ENCODE measurements around the gene GPS1.

The GPS1 gene

GRCh38 chr17:82089723-82090548 lies 38.2 kb downstream of the GPS1 start:
- DNase-seq (ENCODE audit: low read depth, low spot score): no peak

- DNase-seq (ENCODE audit: low read depth, low spot score): no peak
Observed at GRCh38 chr17:82090549-82091263, 39.0 kb downstream of the GPS1 start.

- DNase-seq (ENCODE audit: low read depth, low spot score): no peak
Observed at GRCh38 chr17:82091264-82092066, 39.8 kb downstream of the GPS1 start.

DNA sequence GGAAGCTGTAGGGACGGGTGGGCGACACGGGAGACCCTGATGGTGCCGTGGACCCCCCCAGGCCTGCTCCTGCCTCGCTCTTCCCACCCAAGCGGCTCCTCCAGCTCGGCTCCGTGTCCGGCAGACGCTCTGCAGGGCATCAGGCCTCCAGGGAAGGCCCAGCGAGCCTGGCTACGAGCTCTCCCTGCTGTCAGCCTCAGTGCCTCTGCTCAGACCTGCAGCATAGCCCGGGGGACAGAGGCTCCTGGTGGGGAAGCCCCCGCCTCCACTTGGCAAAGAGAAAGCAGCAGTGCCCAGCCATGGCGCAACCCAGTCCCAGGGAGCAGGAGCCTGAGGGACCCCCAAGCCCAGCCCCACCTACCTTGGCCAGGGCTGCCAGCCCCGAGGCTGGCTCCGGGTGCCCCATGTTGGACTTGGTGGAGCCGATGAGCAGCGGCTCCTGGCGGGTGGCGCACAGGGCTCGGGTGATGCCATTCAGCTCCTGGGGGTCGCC lies 40.4 kb downstream of the GPS1 start:
- no peak for DNase-seq (ENCODE audit: low read depth, low spot score)

DNA sequence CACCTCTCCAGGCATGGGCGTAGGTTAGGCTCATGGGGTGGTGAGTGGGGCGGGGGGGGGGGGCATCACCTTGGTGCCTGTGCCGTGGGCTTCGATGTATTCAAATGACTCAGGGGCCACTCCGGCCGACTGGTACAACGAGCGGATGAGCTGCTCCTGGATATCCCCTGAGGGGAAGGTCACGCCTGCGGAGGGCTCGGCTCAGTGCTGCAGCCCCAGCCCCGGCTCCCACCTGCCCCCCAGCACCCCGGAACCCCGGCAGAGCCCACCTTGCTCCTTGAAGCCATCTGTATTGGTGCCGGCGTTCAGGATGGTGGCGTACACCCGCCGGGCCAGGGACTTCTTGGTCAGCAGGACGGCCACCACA lies 40.9 kb downstream of the GPS1 start:
- DNase-seq (ENCODE audit: low read depth, low spot score): no peak

DNA sequence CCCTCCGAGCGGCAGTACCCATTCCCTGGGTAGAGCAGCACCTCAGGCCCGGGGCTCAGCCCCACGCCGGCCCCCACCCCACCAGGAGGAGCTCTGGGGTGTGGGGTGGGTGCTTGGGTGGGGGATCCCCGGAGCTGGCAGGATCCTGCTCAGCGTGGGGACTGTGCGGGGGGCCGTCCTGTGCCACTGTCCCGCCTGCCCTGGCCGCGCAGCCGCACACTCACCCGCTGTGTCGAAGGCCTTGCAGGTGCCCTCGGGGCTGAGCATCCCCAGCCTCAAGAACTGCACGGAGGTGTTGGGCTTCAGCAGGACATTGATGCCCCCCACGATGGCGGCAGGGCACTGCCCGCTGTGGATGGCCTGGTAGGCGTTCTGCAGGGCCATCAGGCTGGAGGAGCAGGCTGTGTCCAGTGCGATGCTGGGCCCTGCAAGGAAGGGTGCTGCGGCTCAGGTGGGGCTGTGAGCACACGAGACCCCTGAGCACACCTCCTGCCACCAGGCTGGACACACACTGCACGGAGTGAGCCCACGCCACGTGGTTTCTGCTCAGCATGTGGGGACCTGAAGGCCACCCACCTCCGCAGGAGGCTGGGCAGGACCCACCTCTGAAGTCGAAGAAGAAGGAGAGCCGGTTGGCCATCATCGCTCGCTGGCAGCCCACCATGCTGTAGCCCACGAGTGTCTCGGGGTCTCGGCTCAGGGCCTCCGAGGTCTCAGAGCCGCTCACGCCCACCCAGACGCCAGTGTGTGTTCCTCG lies 41.5 kb downstream of the GPS1 start:
- DNase-seq (ENCODE audit: low read depth, low spot score): no peak

GRCh38 chr17:82094931-82095776 lies 43.5 kb downstream of the GPS1 start:
- no peak for DNase-seq (ENCODE audit: low read depth, low spot score)

- DNase-seq (ENCODE audit: low read depth, low spot score): no peak
Observed at GRCh38 chr17:82095777-82096708, 44.3 kb downstream of the GPS1 start.

DNA sequence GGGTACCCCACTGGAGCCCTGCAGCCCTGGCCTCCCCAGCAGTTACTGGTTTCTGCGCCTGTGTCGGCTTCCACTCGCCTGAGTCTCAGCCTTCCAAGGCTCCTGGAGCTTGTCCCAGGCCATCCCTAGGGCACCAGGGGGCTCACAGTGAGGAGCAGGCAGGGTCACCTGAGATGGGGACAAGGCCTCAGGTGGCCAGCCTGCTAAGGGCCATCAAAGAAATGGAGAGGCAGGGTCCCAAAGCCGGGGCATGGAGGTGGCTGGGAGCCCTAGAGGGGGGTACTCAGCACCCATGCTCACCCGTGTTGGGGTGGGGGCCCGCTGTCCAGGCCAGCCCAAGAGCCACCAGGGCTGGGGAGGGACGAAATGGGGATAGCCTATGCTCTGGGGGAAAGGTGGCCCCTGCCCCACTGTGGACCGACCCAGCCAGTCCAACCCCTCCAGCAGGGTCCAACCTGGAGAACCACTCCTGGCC lies 45.0 kb downstream of the GPS1 start:
- no peak for DNase-seq (ENCODE audit: low read depth, low spot score)

DNA sequence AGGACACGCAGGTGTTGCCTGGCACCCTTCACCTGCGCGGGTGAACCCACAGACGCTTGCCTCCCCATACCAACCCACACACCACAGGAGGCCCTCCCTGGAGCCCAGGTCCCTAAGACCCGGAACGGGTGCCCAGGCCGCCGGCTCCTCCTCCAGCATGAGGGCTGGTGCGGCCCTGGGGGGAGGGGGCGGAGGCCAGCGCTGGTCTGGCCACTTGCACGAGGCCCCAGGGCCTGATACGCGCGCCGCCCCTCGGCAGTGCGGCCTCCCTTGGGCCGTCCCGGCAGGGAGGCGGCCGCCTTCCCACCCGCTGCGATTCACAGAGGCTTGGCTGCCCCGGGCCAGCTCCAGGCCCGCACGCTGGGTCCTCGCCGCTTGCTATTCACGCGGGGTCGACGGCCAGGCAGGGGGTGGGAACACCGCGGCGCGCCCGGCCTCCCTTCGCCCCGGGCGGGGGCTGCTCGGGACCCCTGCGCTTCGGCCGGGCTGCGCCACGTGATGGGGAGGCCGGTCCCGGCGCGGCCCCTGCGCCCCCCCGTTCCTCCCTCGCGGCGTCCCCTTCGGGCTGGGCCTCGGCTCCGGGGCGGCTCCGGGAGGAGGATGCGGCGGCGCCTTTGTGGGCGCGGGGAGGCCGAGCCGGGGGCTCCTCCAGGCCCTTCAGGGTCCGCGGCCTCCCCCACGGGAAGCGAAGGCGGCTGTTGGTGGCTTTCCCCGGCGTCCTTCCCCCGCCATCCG lies 45.7 kb downstream of the GPS1 start:
- no peak for DNase-seq (ENCODE audit: low read depth, low spot score)

- DNase-seq (ENCODE audit: low read depth, low spot score): no peak
Observed at GRCh38 chr17:82097919-82098168, 46.1 kb downstream of the GPS1 start.

DNA sequence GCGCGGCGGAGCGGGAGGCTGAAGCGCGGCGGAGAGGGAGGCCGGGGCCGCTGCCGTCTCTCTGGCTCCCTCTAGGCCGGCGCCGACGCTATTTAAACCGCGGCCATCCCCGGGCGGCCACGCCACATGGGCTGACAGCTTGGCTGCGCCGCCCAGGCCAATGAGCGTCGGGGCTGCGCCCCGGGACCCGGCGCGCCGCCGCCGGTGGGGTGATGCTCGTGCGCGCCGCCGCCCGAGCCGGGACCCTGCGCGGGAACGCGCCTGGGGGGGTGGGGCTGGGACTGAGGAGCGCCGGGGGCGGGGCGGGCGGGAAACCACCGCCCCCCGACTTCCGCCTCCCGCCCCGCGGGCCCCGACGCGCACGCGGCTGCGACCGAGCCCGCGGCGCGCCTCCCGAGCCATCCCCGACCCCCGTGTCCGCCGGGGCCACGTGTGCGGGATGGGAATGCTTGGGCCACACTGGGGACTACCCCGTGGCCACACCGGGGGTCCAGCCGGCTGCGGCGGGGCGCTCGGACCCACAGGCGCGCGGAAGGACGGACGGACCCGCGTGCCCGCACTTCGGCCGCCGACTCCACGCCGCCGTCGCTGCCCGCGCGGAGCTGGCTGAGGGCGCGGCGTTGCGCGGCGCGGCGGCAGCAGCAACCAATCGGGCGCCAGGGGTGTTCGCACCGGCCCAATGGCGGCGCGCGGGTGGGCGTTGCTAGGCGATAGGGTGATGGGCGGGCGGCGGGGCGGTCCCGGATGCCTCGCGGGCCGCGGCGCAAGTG lies 46.7 kb downstream of the GPS1 start, which contains the start of gene FASN:
TSS of gene FASN (minus strand) at position 68 of the 770 bp plus-strand sequence. CDS start 1,791 bp downstream, outside the sequence.
- peak; percentile 93 for DNase-seq (ENCODE audit: low read depth, low spot score)

DNA sequence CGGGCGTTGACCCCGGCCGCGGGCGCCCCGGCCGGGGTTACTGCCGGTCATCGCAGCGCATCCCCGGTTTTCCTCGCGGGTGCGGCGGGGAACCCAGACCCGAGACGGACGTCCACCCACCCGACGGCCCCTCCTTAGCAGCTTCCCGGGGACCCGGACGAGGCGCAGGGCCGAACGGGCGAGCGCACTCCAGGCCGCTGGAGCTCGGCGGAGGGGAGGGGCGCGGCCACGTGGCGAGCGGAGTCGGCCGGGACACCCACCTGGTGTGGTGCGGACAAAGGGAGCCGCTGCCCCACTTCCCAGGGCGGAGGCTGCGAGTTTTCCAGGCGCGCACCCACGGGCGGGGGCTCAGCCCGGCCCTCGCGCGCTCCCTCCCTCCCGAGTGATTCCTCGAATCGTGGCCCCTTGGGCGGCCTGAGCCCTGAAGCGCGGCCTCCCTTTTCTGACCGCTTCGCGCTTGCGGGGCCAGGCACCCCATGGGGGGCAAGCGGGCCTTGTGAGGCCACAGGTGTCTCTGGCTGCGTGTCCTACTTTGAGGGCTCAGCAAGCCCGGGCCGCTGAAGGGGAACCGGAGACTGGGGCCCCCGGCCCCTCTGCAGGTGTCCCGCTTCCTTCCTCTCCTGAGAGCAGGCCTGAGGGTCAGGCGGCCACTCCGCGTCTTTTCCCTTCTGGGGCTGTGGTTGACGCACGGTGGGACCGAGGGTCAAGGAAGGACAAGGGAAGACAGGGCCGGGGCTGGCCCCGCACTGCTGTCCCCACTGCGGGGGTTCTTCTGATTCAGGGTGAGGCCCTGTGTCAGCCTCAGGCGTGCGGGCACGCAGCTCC lies 47.5 kb downstream of the GPS1 start:
- DNase-seq (ENCODE audit: low read depth, low spot score): no peak

DNA sequence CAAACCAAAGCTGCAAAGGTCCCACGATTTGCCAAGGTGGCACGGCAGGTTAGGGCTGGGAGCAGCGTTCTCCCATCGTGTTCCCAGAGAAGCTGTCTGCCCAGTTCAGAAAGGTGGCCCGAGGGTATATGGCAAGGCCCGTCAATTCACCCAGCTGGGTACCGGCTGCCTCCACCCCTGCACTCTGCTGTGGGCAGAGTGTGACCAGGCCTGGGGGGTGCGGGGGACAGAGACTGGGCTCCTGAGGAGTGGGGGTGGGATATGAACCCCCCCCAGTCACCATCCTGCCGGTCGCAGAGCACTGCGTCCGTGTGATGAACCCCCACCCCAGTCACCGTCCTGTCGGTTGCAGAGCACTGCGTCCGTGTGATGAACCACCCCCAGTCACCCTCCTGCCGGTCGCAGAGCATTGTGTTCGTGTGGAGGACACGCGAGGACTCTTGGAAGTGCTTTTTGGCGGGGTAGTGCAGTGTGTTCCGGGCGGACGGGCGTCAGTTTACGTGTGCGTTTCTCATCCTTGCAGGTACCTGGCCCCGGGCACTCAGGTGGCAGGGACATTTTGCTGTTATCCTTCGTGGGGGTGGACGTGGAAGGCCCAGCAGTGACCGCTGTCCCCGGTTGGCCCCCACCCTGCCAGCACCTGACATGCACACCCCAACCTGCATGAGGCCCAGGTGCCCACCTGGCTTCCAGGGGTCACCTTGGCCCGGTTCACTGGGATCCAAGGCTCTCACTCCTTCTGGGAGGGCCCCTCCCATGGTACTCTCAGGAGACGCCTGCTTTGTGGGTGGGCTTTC lies 49.0 kb downstream of the GPS1 start:
- DNase-seq (ENCODE audit: low read depth, low spot score): no peak

- DNase-seq (ENCODE audit: low read depth, low spot score): no peak
Observed at GRCh38 chr17:82101301-82101715, 49.6 kb downstream of the GPS1 start.

All from smooth muscle cell of the brain vasculature (primary cell).